Skin epidermis (tissue), 12 donors: ENCODE results near the gene CRB3.
A peak's percentile ranks its signal among the peaks of the same experiment; 100 is the strongest.

Experiments
- H3K27ac ChIP-seq, 21 experiments: fragments of 200-600 bp; sonication (generic) in 11 of 21; one replicate each; pipeline ENCODE4 v1.5.0; 2020; ENCODE audit warnings: mild to moderate bottlenecking in 3 of 21, inconsistent platforms in 2 of 21, moderate library complexity in 2 of 21
- H3K4me3 ChIP-seq, 7 experiments: fragments of 200-600 bp; sonication (generic) in 2 of 7; one replicate each; pipeline ENCODE4 v1.5.0; 2020; ENCODE audit warnings: inconsistent platforms in 2 of 7, mild to moderate bottlenecking in 2 of 7, moderate library complexity in 1 of 7

CRB3 gene

DNA sequence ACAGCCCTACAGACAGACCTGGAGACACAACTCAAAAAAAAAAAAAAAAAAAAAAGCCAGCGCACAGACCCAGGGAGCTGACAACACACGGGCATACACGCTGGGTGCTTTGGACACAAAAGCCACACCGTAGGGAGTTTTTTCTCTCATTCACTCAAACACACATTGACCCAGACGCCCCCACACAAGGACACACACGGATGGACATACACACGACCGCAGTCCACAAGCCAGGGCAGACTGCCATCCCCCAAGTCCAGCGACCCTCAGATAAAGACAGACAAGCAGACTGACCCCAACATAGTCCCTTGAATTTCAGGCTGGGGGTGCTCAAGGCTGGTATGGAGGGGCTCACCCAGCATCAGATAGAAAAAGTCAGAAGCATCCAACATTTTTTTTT lies 50.0 kb downstream of the CRB3 start:
- Histone ChIP-seq H3K27ac (no peak overlapping the region), H3K4me3 (no peak overlapping the region)

DNA sequence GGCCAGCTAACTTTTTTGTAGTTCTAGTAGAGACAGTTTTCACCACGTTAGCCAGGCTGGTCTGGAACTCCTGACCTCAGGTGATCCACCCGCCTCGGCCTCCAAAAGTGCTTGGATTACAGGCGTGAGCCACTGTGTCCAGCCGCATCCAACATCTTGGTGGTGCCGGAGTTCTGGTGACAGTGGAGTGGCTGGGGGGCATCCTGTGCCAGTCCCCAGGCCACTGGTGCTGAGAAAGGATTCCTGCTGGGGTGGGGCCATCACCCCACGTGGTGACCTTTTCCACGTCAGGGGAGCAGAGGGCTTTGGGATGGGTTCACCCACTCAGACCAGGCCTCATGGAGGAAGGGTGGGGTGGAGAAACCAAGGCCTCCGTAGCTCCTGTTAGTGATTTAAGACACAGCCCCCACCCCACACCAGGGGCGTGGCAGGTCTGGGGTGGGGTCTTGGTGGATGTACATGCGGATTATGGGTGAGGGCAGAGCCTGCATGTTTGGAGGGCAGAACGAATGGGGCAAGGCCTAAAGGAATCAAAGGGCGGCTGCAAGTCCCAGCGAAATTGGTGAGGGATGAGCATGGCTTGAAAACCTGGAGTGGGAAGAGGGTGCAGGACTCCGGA lies 51.0 kb downstream of the CRB3 start:
- H3K4me3 ChIP-seq = no peak overlapping the region
- H3K27ac ChIP-seq = no peak overlapping the region

DNA sequence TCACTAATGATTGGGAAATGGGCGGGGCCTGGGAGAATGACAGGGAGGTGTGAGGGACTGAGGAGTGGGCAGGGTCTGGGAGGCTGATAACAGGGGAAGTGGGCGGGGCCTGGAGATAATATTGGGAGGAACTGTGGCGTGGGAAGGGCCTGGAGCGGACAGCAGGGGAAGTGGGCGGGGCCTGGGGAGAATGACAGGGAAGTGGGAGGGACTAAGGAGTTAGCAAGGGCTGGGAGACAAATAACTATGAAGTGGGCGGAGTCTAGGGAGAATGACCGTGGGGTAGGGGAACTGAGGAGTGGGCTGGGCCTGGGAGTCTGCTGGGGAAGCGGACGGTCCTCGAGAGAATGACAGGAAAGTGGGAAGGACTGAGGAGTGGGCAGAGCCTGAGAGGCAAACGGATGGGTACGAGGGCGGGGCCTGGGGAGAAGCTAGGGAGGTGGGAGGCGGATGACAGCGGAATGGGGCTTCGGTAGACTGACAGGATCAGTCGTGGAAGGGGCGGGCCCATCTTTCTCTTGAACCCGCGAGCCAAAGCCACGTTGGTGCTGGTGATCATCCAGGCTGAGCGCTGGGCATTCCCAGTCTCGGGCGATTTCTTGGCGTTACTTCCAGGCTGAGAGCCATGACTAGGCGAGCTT lies 52.1 kb downstream of the CRB3 start:
- H3K27ac ChIP-seq = peak overlapping the region in 20 of 21 experiments; percentile 22 to 83 (median 74)

More for the DNA sequence above, 52.1 kb downstream of the CRB3 start:
- peak overlapping the region; percentile 48 to 74 (median 61) for H3K4me3 ChIP-seq
